Astrocyte (in vitro differentiated cells and primary cell): ENCODE results near the gene UNC50. TPM values are rescaled to one million over a fixed set of nuclear protein-coding genes. Genes with fewer than 3 reads are reported as not detected.

ENCODE experiments used
- DNase-seq: peaks from one replicate; pipeline ENCODE4 v3.0.0-alpha.2; 2010; ENCODE audit warnings: low read depth
- FAIRE-seq: peaks from 2 replicates; lab custom pipeline; 2011; peaks lifted over from hg19 to GRCh38; lab: Jason Lieb, UNC
- H2AFZ ChIP-seq: 2 replicates; pipeline ENCODE4 v1.6.0; 2012; ENCODE audit warnings: low read depth, low read length, inconsistent platforms
- H3K27ac ChIP-seq: 2 replicates; pipeline ENCODE4 v1.5.1; 2011; ENCODE audit warnings: low read depth, low read length, inconsistent platforms
- H3K27me3 ChIP-seq: 2 replicates; pipeline ENCODE4 v1.6.0; 2011; ENCODE audit warnings: low read length, inconsistent platforms; ENCODE audit not compliant: insufficient read depth
- H3K36me3 ChIP-seq: 2 replicates; pipeline ENCODE4 v1.5.1; 2011; ENCODE audit warnings: low read length, inconsistent platforms; ENCODE audit not compliant: insufficient read depth
- H3K4me1 ChIP-seq: 2 replicates; pipeline ENCODE4 v1.5.1; 2011; ENCODE audit warnings: low read length, inconsistent platforms; ENCODE audit not compliant: insufficient read depth
- H3K4me2 ChIP-seq: 2 replicates; pipeline ENCODE4 v1.6.0; 2012; ENCODE audit warnings: low read length, inconsistent platforms
- H3K4me3 ChIP-seq: 2 replicates; pipeline ENCODE4 v1.5.1; 2011; ENCODE audit warnings: low read depth, mild to moderate bottlenecking, low read length, inconsistent platforms; ENCODE audit not compliant: insufficient read depth
- H3K79me2 ChIP-seq: 2 replicates; pipeline ENCODE4 v1.6.0; 2012; ENCODE audit warnings: mild to moderate bottlenecking, low read length, inconsistent platforms; ENCODE audit not compliant: insufficient read depth
- H3K9ac ChIP-seq: 2 replicates; pipeline ENCODE4 v1.6.0; 2012; ENCODE audit warnings: mild to moderate bottlenecking, low read length, inconsistent platforms
- H3K9me3 ChIP-seq: 2 replicates; pipeline ENCODE4 v1.5.1; 2012; ENCODE audit warnings: low read depth, mild to moderate bottlenecking, low read length, inconsistent platforms; ENCODE audit not compliant: insufficient read depth
- H4K20me1 ChIP-seq: 2 replicates; pipeline ENCODE4 v1.6.0; 2012; ENCODE audit warnings: low read length, inconsistent platforms; ENCODE audit not compliant: insufficient read depth
- H3K27ac Mint-ChIP-seq: one replicate; pipeline ENCODE4 v1.8.0; 2021; ENCODE audit warnings: mild to moderate bottlenecking, mixed read lengths; ENCODE audit not compliant: unreplicated experiment
- H3K27me3 Mint-ChIP-seq: one replicate; pipeline ENCODE4 v1.8.0; 2021; ENCODE audit warnings: low read depth, mixed read lengths; ENCODE audit not compliant: unreplicated experiment
- H3K36me3 Mint-ChIP-seq: one replicate; pipeline ENCODE4 v1.8.0; 2021; ENCODE audit warnings: low read depth, mixed read lengths; ENCODE audit not compliant: unreplicated experiment
- H3K4me1 Mint-ChIP-seq: one replicate; pipeline ENCODE4 v1.8.0; 2021; ENCODE audit warnings: low read depth, mixed read lengths; ENCODE audit not compliant: unreplicated experiment
- H3K4me3 Mint-ChIP-seq: one replicate; pipeline ENCODE4 v1.8.0; 2021; ENCODE audit warnings: mild to moderate bottlenecking, moderate library complexity, mixed read lengths; ENCODE audit not compliant: unreplicated experiment
- H3K9me3 Mint-ChIP-seq: one replicate; pipeline ENCODE4 v1.8.0; 2021; ENCODE audit warnings: mild to moderate bottlenecking, mixed read lengths; ENCODE audit not compliant: unreplicated experiment
- CTCF ChIP-seq: IDR thresholded peaks from 2 replicates; pipeline ENCODE4 v1.5.1; 2011; ENCODE audit warnings: low read depth, mild to moderate bottlenecking, inconsistent platforms, low read length, moderate library complexity; ENCODE audit not compliant: insufficient read depth
- EZH2 ChIP-seq: IDR thresholded peaks from 2 replicates; pipeline ENCODE4 v1.6.1; 2012; ENCODE audit warnings: mild to moderate bottlenecking, low read length, inconsistent platforms; ENCODE audit not compliant: insufficient read depth
- total RNA-seq: library from RNA; stranded (reverse); gene quantifications from 2 replicates; pipeline ENCODE4 v1.2.1, GENCODE V29; 2021

The UNC50 gene
- total RNA-seq, 1 donor from 2014 or later, result 26.8 TPM

GRCh38 chr2:98643496-98644100, 35.2 kb downstream of the UNC50 start:
- H3K4me1 ChIP-seq, result no peaks in the 10 kb centered on the region
- no peak overlapping the region for H3K27ac ChIP-seq
- no peaks in the 10 kb centered on the region for H3K4me1 Mint-ChIP-seq
- H3K9ac ChIP-seq, result no peak overlapping the region
- TF ChIP-seq EZH2 (no peak), CTCF (no peak)
- H3K4me2 ChIP-seq, result no peak overlapping the region
- FAIRE-seq (no peak), DNase-seq (no peak)
- no peaks in the 10 kb centered on the region for H3K36me3 ChIP-seq
- no peak overlapping the region for H3K4me3 Mint-ChIP-seq
- H3K36me3 Mint-ChIP-seq, result no peaks in the 10 kb centered on the region
- H3K9me3 Mint-ChIP-seq, result no peaks in the 10 kb centered on the region
- H3K27ac Mint-ChIP-seq, result no peak overlapping the region
- H3K27me3 Mint-ChIP-seq, result no peaks in the 10 kb centered on the region
- H3K9me3 ChIP-seq, result no peaks in the 10 kb centered on the region
- no peaks in the 10 kb centered on the region for H3K27me3 ChIP-seq
- H2AFZ ChIP-seq, result no peak overlapping the region
- H3K4me3 ChIP-seq, result no peak overlapping the region
- H4K20me1 ChIP-seq, result no peaks in the 10 kb centered on the region
- H3K79me2 ChIP-seq, result no peaks in the 10 kb centered on the region

DNA sequence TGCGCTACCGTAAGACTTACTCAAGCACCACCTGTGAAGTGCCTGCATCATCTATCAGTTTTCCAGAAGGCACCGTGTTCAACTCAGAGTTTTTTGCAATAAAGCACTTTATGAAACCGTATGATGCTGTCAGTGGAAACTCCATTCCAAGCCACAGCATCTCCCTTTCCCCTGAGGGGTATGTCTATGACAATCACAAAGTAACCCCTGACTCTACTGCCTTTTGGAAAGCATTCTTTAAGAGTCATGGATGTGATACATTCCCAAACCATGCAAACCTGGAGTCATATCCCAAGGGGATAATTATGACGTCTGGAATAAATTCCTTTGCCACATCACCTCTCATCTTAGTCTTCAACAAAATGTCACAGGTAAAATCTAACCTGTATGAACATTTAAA, 39.2 kb downstream of the UNC50 start:
- Histone ChIP-seq H3K4me3 (no peak overlapping the region), H3K4me1 (no peaks in the 10 kb centered on the region), H3K36me3 (no peaks in the 10 kb centered on the region), H4K20me1 (no peaks in the 10 kb centered on the region), H3K79me2 (no peaks in the 10 kb centered on the region), H3K9me3 (no peaks in the 10 kb centered on the region), H2AFZ (no peak overlapping the region), H3K27me3 (no peaks in the 10 kb centered on the region), H3K27ac (no peak overlapping the region), H3K9ac (no peak overlapping the region), H3K4me2 (no peak overlapping the region)
- Mint-ChIP-seq H3K4me3 (no peak overlapping the region), H3K4me1 (peaks cover 4% of the 10 kb centered on the region), H3K27ac (no peak overlapping the region), H3K36me3 (no peaks in the 10 kb centered on the region), H3K27me3 (no peaks in the 10 kb centered on the region), H3K9me3 (peaks cover 2% of the 10 kb centered on the region)
- DNase-seq (no peak), FAIRE-seq (no peak)
- TF ChIP-seq CTCF (no peak), EZH2 (no peak)

- no peak overlapping the region for H2AFZ ChIP-seq
- no peaks in the 10 kb centered on the region for H3K9me3 ChIP-seq
- no peak for FAIRE-seq
- H3K27me3 ChIP-seq, result no peaks in the 10 kb centered on the region
- Mint-ChIP-seq H3K4me1 (peaks cover 4% of the 10 kb centered on the region), H3K4me3 (no peak overlapping the region), H3K27me3 (no peaks in the 10 kb centered on the region), H3K27ac (peak overlapping the region; percentile 80), H3K36me3 (no peaks in the 10 kb centered on the region), H3K9me3 (peaks cover 2% of the 10 kb centered on the region)
- H3K27ac ChIP-seq, result no peak overlapping the region
- H3K4me1 ChIP-seq, result no peaks in the 10 kb centered on the region
- no peak overlapping the region for H3K4me2 ChIP-seq
- H3K9ac ChIP-seq, result no peak overlapping the region
- no peak for DNase-seq
- H4K20me1 ChIP-seq, result no peaks in the 10 kb centered on the region
- no peaks in the 10 kb centered on the region for H3K79me2 ChIP-seq
- no peak overlapping the region for H3K4me3 ChIP-seq
- no peaks in the 10 kb centered on the region for H3K36me3 ChIP-seq
- TF ChIP-seq EZH2, result no peak
- TF ChIP-seq CTCF, result no peak
These were observed 40.1 kb downstream of the UNC50 start for GRCh38 chr2:98648451-98648850.
